ENCODE measurements around the gene LIPA.
"Not testable (repeated sequence)": the region's sequence is repeated elsewhere in the genome, so short reads cannot be mapped to it uniquely, and the experiment has no call there.

The LIPA gene

DNA sequence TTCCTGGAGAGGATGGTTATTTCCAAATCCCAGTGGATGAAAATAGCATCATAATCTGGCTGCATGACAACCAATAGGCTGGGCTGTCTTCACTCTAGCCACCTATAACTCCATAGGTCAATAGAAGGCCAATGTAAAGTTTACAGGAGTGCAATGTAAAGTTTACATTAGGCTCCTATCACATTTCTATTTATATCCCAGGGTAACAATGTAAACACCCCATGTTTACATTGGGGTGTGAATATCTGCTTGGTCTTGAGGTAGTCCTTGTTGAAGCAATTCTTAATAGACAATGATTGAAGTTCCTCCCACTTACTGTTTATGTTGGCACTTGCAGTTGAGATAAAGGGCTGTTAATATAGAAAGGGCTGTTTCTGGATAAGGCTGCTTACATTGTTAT lies 65.9 kb downstream of the LIPA start:
- in situ Hi-C loops (cut with HindIII; ENCODE audit: low pct_unique_long_range_greater_than_20kb, low sequenced_read_pairs): no loop called here
- no peak for TF ChIP-seq JUND (IDR thresholded peaks at IDR 0.05; ENCODE audit: low read depth)
- no peak for DNase-seq (ENCODE audit: low read depth in 1 of 2, low spot score in 1 of 2)

DNA sequence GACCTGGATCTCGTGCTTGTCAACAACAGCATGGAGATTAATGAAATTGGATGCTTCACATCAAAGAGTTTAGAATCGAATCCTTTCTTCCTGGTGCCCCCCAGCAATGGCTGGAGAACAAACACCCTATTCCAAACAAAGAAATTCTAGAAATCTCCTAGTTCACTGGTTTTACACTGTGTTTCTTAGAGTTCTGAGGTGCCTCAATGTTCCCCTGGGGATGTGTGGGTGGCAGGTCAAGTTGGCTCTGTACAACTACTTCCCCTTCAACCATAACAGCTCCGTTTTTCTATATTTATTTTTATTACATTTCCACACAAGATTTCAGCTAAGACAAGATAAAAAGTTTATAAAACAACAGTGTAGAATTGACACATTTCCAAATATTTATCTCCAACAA lies 66.9 kb downstream of the LIPA start:
- TF ChIP-seq JUND (IDR thresholded peaks at IDR 0.05; ENCODE audit: low read depth): no peak
- no peak for DNase-seq (ENCODE audit: low read depth in 1 of 2, low spot score in 1 of 2)
- in situ Hi-C loops (cut with HindIII; ENCODE audit: low pct_unique_long_range_greater_than_20kb, low sequenced_read_pairs): no loop called here

DNA sequence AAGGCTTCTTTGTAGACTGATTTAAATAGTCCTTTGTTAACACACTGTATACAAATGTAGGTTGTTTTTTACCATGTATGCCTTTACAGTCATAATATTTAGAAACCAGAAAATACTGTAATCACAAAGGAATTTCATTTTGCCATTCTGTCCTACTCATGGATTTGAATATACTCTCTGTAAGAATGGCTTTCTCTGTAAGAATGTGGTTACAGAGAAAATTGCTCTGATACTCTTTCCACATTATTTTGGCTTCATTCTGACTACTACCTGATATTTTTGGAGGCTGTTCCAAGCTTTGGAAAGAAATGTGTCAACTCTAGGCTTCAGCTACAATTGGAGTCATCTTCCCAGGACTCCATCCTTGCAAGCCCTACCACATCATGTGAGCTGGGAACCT lies 68.0 kb downstream of the LIPA start:
- TF ChIP-seq JUND (IDR thresholded peaks at IDR 0.05; ENCODE audit: low read depth): no peak
- in situ Hi-C loops (cut with HindIII; ENCODE audit: low pct_unique_long_range_greater_than_20kb, low sequenced_read_pairs): no loop called here
- DNase-seq (ENCODE audit: low read depth in 1 of 2, low spot score in 1 of 2): no peak

DNA sequence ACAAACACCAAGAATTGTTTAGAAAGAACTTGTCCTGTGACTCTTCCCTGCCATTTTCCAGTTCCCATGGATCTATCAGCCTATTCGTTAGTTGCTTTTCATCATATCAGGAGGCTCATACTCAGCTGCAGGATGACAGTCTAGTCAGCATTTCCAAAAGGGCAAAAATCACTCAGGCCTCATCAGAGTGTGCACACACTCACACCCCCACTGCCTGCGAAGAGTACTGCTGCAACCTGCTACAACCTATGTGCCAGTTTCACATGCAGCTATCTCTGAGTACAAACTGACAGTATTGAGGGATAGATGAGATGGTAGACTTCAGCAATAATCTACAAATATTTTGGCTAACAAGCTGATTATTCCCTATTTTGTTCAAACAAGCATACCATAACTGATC lies 68.7 kb downstream of the LIPA start:
- no peak for DNase-seq (ENCODE audit: low read depth in 1 of 2, low spot score in 1 of 2)
- no peak for TF ChIP-seq JUND (IDR thresholded peaks at IDR 0.05; ENCODE audit: low read depth)
- in situ Hi-C loops (cut with HindIII; ENCODE audit: low pct_unique_long_range_greater_than_20kb, low sequenced_read_pairs): no loop called here

DNA sequence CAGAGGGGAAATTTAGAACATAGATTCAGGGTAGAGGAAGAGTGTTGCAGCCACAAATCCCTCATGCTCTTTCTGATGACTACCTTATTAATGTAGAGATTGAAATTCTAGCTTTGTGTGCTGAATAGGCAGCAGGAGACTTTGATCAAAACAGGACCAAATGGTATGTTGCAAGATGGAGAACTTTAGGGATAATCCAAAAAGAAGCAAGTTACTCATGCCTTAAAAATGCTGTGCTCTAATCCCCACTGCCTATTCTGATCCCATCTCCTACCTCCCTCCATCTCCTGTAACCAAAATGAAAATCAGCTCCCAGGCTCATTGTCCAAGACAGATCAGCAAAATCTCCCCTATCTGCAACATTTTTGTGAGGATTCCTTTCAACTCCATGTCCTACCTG lies 75.8 kb downstream of the LIPA start:
- no peak for TF ChIP-seq JUND (IDR thresholded peaks at IDR 0.05; ENCODE audit: low read depth)
- DNase-seq (ENCODE audit: low read depth in 1 of 2, low spot score in 1 of 2): no peak
- in situ Hi-C loops (cut with HindIII; ENCODE audit: low pct_unique_long_range_greater_than_20kb, low sequenced_read_pairs): no loop called here

DNA sequence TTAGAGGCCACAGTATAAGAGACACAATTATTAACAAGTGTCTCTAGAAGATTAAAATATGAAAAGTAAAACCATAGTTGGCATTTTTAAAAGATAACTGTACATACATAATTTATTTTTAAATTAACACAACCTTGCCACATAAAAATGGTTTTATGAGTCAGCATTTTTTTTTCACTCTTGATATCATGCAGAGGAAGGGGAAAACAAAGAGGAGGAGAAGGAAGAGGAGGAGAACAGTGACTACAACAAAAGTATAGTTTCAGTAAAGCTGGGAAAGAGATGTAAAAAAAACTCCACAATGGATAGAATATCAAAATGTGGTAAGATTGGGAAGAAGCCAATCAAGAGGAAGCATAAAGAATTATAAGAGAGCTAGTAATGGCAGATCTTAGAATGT lies 78.5 kb downstream of the LIPA start:
- no peak for TF ChIP-seq JUND (IDR thresholded peaks at IDR 0.05; ENCODE audit: low read depth)
- in situ Hi-C loops (cut with HindIII; ENCODE audit: low pct_unique_long_range_greater_than_20kb, low sequenced_read_pairs): no loop called here
- DNase-seq (ENCODE audit: low read depth in 1 of 2, low spot score in 1 of 2): no peak

DNA sequence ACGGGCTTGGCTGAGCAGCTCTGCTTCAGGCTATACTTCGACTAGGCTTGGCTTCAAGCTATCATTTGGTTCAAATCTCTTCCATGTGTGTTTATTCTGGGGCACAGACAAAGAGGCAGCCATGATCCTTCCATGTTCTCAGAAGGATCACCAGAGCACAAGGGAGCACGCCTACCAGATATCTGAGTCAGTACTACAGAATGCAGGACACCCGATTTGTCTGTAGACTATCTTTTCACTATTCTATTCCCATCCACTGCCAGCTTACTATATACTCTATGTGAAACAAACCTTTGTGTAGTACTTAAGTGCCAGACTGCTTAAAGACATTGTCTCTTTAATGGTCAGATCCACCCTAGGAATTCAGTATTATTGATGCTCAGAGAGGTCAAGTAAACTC lies 79.6 kb downstream of the LIPA start:
- in situ Hi-C loops (cut with HindIII; ENCODE audit: low pct_unique_long_range_greater_than_20kb, low sequenced_read_pairs): no loop called here
- TF ChIP-seq JUND (IDR thresholded peaks at IDR 0.05; ENCODE audit: low read depth): no peak
- no peak for DNase-seq (ENCODE audit: low read depth in 1 of 2, low spot score in 1 of 2)

DNA sequence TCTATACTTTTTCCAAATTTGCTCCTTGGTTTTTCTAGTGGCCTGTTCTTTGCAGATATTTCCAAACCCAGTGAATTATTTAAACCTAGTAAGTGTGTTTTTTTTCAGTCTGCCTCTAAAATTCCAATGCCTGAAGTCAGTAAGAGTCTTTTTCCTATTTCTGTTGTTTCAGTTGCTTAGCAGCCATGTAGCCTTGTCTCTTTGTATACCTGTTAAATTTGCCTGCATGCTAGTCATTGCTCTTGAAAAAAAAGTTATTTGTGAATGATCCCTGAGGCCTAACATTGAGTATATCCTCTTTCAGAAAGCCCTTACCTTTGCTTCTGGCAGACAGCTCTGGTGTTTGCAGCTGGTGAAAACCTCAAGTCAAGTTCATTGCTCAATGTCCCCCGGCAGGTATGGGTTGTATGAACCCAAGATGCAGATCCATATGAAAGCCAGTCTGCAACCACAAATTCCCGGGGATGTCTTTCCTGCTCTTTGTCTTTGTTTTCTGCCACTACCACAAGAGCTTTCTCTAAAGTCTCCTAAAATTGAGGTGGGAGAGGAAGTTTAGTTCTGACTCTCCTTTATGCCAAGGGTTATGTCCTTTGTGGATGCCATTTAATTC lies 80.2 kb downstream of the LIPA start:
- in situ Hi-C loops (cut with HindIII; ENCODE audit: low pct_unique_long_range_greater_than_20kb, low sequenced_read_pairs): no loop called here
- TF ChIP-seq JUND (IDR thresholded peaks at IDR 0.05; ENCODE audit: low read depth): no peak
- DNase-seq (ENCODE audit: low read depth in 1 of 2, low spot score in 1 of 2): no peak

DNA sequence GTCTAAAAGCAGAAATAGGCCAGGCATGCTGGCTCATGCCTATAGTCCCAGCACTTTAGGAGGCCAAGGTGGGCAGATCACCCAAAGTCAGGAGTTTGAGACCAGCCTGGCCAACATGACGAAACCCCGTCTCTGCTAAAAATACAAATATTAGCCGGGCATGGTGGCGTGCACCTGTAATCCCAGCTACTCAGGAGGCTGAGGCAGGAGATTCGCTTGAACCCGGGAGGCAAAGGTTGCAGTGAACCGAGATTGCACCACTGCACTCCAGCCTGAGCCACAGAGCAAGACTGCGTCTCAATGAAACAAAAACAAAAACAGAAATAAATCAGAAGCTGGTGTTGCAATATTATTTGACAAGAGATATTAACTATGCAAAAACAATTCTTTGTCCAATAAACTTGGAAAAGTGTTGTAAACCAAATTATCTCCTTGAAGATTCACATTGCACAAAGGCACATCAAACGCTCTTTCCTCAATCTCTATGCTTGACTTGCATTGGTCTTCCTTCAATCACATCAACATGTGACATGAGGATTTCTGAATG lies 83.1 kb downstream of the LIPA start:
- in situ Hi-C loops (cut with HindIII; ENCODE audit: low pct_unique_long_range_greater_than_20kb, low sequenced_read_pairs); DNase-seq (ENCODE audit: low read depth in 1 of 2, low spot score in 1 of 2): not testable (repeated sequence)

DNA sequence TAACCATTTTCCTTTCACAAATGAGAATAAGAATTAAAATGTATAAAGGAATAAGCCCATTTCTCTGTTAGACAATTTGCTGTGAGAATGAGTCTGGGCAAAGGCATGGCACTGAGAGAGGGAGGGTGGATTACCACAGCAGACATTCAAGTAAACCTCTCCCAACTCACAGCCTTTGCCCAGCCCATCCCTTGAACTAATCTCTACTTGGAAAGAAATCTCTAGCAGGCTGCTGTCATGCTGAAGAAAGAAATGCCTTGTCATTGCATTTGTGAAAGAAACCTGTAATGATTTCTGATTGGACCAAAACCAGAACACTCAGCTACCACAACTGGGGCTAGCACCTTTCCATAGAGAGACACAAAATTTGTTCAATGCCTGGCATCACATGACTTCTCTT lies 83.7 kb downstream of the LIPA start:
- no peak for DNase-seq (ENCODE audit: low read depth in 1 of 2, low spot score in 1 of 2)
- in situ Hi-C loops (cut with HindIII; ENCODE audit: low pct_unique_long_range_greater_than_20kb, low sequenced_read_pairs): no loop called here
- TF ChIP-seq JUND (IDR thresholded peaks at IDR 0.05; ENCODE audit: low read depth): no peak

DNA sequence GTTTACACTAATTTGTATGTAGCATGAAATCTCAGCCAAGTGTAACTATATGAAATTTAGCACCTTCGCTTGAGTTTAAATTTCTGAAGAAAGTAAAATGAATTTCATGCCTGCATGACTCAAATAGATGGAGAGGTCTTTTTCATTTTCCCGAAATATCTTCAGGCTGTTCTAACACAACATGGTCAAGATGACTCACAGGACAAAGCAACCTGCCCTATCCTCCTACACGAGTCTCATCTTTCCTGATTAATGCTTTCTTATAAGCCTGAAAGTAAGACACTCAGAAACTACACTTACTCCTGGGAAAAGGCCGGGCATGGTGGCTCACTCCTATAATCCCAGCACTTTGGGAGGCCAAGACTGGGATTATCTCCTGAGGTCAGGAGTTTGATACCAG lies 85.7 kb downstream of the LIPA start:
- no peak for TF ChIP-seq JUND (IDR thresholded peaks at IDR 0.05; ENCODE audit: low read depth)
- in situ Hi-C loops (cut with HindIII; ENCODE audit: low pct_unique_long_range_greater_than_20kb, low sequenced_read_pairs): no loop called here
- DNase-seq (ENCODE audit: low read depth in 1 of 2, low spot score in 1 of 2): no peak

DNA sequence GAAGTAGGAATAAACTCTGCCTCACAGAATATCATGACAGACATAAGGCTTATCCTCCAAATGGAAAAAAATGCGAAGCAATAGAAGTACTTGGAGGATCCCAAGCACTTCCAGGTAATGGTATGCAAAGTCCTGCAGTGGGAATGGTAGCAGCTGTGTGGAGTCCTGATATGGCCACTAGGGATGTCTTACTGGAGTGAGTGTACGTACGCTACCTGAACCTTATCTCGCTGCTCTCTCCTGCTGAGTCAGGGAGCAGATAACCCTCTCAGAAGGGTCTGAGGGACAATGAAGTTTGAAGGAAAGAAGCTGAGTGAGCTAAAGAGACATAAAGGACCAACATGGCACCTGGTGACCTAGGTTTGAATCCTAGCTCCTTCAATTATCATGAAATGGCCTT lies 86.7 kb downstream of the LIPA start:
- no peak for DNase-seq (ENCODE audit: low read depth in 1 of 2, low spot score in 1 of 2)
- in situ Hi-C loops (cut with HindIII; ENCODE audit: low pct_unique_long_range_greater_than_20kb, low sequenced_read_pairs): no loop called here
- TF ChIP-seq JUND (IDR thresholded peaks at IDR 0.05; ENCODE audit: low read depth): no peak

DNA sequence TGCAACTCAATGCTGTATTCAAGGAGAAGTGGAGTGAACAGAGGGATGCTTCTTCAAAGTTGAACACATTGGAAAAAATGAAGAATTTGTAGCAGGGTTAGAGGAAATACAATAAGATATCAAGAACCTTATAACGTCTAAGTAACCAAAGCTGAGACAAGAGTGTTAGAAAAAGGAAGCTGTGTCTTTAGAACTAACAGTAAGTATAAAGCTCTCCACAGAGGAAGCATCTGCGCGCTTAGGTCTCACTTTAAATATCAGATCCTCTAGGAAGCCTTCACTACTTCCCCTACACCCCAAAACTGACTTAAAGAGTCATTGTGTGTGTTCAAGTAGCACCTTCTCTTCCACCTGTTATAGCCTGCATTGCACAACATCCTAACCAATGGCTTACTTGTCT lies 87.5 kb downstream of the LIPA start:
- in situ Hi-C loops (cut with HindIII; ENCODE audit: low pct_unique_long_range_greater_than_20kb, low sequenced_read_pairs): no loop called here
- TF ChIP-seq JUND (IDR thresholded peaks at IDR 0.05; ENCODE audit: low read depth): no peak
- no peak for DNase-seq (ENCODE audit: low read depth in 1 of 2, low spot score in 1 of 2)

Data from T47D (cell line).